Daoy (cell line): ENCODE data around the gene REG1A. TPM values are rescaled to one million over a fixed set of nuclear protein-coding genes. Genes with fewer than 3 reads are reported as not detected.

ENCODE experiments used
- DNase-seq: peaks from one replicate; pipeline ENCODE4 v3.0.0-alpha.2; 2015; ENCODE audit warnings: low read depth
- total RNA-seq: library from RNA; depleted of rRNA; stranded (reverse); fragments of >200 nt; shearing (Covaris generic); gene quantifications from 2 replicates; pipeline ENCODE4 v1.2.3, GENCODE V29; 2014; rRNA removed

Gene REG1A
- 0.57 TPM in 1 of 2 replicates, not detected in the other for total RNA-seq

- DNase-seq, result no peak
Measured at GRCh38 chr2:79120194-79120713, at the start of gene REG1A. Gene REG1A, plus strand, starts transcription at chr2:79120488. Its CDS starts 374 bp downstream, at chr2:79120862.

- DNase-seq, result no peak
Measured at GRCh38 chr2:79071078-79071477, 49.2 kb upstream of the REG1A start.

- no peak for DNase-seq
Measured at GRCh38 chr2:79082987-79083386, 37.3 kb upstream of the REG1A start.

- DNase-seq, result no peak
Measured at GRCh38 chr2:79083597-79084251, 36.6 kb upstream of the REG1A start.

GRCh38 chr2:79084495-79085135 is 35.7 kb upstream of the REG1A start:
- no peak for DNase-seq

- no peak for DNase-seq
Measured at GRCh38 chr2:79085382-79085781, 34.9 kb upstream of the REG1A start.

GRCh38 chr2:79086255-79086654 is 34.0 kb upstream of the REG1A start:
- no peak for DNase-seq

GRCh38 chr2:79087785-79088364 is 32.4 kb upstream of the REG1A start, which contains the start of gene REG1B:
Gene REG1B, minus strand, starts transcription at chr2:79087993. Its CDS starts 381 bp downstream, at chr2:79087612.
- DNase-seq, result no peak

- DNase-seq, result no peak
Measured at GRCh38 chr2:79090693-79091092, 29.6 kb upstream of the REG1A start.

GRCh38 chr2:79097843-79098242 is 22.4 kb upstream of the REG1A start:
- no peak for DNase-seq

- DNase-seq, result no peak
Measured at GRCh38 chr2:79099140-79099686, 21.1 kb upstream of the REG1A start.

- no peak for DNase-seq
Measured at GRCh38 chr2:79100285-79100684, 20.0 kb upstream of the REG1A start.

- no peak for DNase-seq
Measured at GRCh38 chr2:79101024-79101423, 19.3 kb upstream of the REG1A start.

GRCh38 chr2:79103214-79103613 is 17.1 kb upstream of the REG1A start:
- DNase-seq, result no peak

- DNase-seq, result no peak
Measured at GRCh38 chr2:79105259-79105658, 15.0 kb upstream of the REG1A start.

- DNase-seq, result no peak
Measured at GRCh38 chr2:79112269-79112668, 8.0 kb upstream of the REG1A start.

- DNase-seq, result no peak
Measured at GRCh38 chr2:79114797-79115494, 5.3 kb upstream of the REG1A start.

GRCh38 chr2:79116997-79117928 is 3.0 kb upstream of the REG1A start:
- DNase-seq, result no peak

- no peak for DNase-seq
Measured at GRCh38 chr2:79122676-79123075, 2.4 kb downstream of the REG1A start.

- DNase-seq, result no peak
Measured at GRCh38 chr2:79124907-79125720, 4.8 kb downstream of the REG1A start.
